HG03565 (cell line): ENCODE measurements around the gene SCARF2.

Source experiments
- ATAC-seq: cut with Tn5 transposase; IDR thresholded peaks from one replicate; pipeline ENCODE4 v1.9.1; 2021; ENCODE audit warnings: mild to moderate bottlenecking, moderate library complexity; ENCODE audit not compliant: unreplicated experiment

SCARF2 gene

DNA sequence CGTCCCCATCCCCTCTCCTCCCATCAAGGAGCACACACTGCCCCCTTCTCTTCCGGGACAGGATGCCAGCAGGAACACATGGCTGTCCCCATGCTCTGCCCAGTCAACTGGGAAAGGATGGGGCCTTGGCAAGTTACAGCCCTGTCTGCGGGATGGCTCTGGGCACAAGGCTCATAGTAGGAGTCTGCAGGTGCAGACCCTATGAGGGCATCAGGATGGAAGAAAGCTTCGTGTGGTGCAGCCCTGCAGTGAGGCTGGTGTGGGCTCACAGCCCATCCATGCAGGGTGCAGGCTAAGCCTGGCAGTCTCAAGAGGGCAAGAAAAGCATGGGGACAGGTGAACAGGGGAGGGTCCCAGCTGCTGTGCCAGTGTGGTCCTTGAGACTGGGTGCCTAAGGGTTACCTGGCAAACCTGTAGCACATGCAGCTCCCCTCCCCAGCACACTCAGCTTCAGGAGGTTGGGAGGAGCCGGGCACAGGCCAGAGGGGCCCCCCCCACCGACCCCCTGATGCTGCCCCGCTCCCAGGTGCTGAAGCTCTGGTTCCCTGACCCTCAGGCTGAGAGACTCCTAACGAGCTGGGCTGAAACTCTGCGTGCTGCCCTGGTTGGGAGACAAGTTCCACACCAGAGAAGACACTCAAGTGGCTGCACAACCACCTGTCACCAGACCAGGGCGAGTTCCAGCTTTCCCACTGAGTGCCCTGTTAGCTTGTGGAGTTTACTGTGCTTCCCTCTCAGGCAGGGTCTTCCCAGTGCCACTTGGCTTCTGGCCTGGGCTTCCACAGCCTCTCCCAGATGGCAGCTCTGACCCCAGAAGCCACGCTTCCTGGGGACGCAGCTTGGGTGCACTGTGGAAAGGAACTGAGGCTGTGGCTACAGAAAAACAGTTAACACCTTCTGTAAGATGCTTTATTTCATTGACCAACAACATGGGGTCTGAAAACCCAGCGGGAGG lies 3.3 kb upstream of the SCARF2 start:
- no peak for ATAC-seq

- ATAC-seq, result no peak
Measured at GRCh38 chr22:20439928-20440575, 2.4 kb upstream of the SCARF2 start.

DNA sequence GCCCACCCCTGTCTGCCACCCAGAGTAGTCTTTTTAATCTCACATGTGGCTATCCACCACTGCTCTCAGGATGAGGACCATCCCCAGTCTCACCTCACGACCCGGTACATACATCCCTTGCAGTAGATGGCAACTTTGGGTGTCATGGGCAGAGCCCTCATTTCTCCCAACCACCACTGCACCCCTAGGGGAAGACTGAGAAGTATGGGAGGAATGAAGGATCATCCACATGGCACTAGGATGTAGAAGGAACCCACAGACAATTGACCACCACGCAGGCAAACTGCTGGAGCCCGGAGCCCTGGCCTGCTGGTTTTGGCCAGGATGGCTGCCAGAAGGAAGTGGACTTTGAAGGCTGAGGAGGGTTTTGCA lies 1.9 kb upstream of the SCARF2 start:
- no peak for ATAC-seq

- ATAC-seq, result no peak
Measured at GRCh38 chr22:20438678-20439492, 1.3 kb upstream of the SCARF2 start.

GRCh38 chr22:20438427-20438677 lies 727 bp upstream of the SCARF2 start:
- no peak for ATAC-seq

- no peak for ATAC-seq
Measured at GRCh38 chr22:20436768-20437612, 635 bp downstream of the SCARF2 start.

- no peak for ATAC-seq
Measured at GRCh38 chr22:20436307-20436767, 1.3 kb downstream of the SCARF2 start.

GRCh38 chr22:20435436-20436306 lies 2.0 kb downstream of the SCARF2 start:
- no peak for ATAC-seq

- no peak for ATAC-seq
Measured at GRCh38 chr22:20434773-20435172, 2.9 kb downstream of the SCARF2 start.

DNA sequence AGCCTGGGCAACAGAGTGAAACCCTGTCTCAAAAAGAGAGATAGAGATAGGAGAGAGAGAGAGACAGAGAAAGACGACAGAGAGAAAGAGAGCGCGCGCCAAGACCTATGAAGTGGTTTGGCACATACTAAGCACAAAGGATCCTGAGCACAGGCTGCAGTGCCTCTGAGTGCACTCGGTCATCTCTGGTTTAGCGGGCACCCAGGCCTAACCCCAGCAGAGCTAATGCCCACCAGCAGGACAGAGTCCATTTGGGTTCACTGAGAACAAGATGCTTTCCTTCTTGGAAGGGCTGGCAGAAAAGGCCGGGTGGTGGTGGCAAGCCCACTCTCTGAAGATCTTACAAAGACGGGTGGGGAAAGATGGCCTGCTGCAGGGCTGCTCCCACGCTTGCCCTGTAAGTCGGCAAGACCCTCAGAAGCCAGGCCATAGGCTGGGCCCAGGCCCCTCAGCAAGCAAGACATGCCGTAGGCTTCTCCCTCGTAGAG lies 3.3 kb downstream of the SCARF2 start:
- ATAC-seq, result no peak

GRCh38 chr22:20433686-20434241 lies 3.9 kb downstream of the SCARF2 start:
- ATAC-seq, result no peak

- no peak for ATAC-seq
Measured at GRCh38 chr22:20433191-20433590, 4.4 kb downstream of the SCARF2 start.

DNA sequence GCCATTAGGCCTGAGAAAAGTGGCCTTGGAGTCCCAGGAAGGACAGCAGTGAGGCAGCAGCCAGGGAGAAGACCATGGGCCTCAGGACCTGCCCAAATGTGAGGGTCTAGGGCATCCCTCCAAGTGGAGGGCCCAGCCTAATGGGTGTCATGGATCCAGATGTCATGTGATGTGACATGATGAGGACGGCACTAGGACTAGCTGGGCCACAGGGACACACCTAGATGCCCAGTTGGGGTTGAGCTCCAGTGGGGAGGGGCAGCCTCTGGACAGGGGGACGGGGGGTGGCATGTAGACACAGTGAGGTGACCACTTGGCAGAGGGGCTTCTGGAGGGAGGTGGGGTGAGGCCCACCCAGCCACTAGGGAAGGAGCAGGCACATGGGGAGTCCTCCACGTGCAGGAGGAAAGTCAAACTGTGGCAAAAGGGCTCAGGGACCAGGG lies 5.4 kb downstream of the SCARF2 start:
- no peak for ATAC-seq

DNA sequence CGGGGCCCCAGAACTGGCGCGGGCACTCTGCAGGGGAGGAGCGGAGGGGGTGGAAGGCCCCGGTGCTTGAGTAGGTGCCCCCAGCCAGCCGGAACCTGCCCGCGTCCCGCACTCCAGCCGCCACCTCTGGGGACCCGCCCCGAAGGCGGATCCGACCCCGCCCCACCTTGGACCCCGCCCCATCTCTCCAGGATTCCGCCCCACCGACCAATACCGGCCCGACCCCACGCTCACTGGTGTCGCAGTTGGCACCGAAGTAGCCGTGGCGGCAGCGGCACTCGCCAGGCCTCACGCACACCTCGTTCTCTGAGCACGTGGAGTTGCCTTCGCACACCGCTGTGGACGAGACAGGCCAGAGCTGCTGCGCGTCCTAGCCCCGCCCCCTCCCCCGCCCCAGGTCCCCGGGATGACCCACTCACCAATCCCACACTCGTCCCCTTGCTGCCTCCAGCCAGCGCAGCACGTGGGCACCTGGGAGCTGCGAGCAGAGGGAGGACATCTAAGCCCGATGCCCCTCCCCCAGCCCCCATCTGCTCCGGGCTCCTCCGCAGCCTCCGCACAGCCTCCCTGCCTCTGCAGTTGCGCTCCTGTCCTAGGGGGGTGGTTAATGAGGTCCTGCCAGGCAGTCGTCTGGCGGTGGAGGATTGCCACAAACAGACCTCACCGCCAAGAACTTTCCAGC lies 6.0 kb downstream of the SCARF2 start:
- ATAC-seq, result no peak

GRCh38 chr22:20430720-20431510 lies 6.7 kb downstream of the SCARF2 start:
- no peak for ATAC-seq

GRCh38 chr22:20430101-20430719 lies 7.4 kb downstream of the SCARF2 start:
- no peak for ATAC-seq
